ENCODE data around the gene ARID3B.

Gene ARID3B

GRCh38 chr15:74547616-74548015 is 6.6 kb downstream of the ARID3B start:
- no peak overlapping the region for H3K4me3 ChIP-seq
- H3K36me3 ChIP-seq (ENCODE audit: insufficient read depth, low read length) = no peaks in the 10 kb centered on the region
- no peak overlapping the region for H3K27ac ChIP-seq
- no peak for TF ChIP-seq EZH2 (IDR thresholded peaks at IDR 0.05)
- no peak for TF ChIP-seq FOXP2 (optimal IDR thresholded peaks at IDR 0.05; ENCODE audit: control extremely low read depth, extremely low read length, insufficient read depth)
- no peak for TF ChIP-seq POLR2AphosphoS5 (IDR thresholded peaks at IDR 0.05; ENCODE audit: borderline replicate concordance, low read depth, low read length)
- H3K9me3 ChIP-seq (ENCODE audit: low read depth, low read length) = no peaks in the 10 kb centered on the region
- no peak overlapping the region for H3K9ac ChIP-seq (ENCODE audit: insufficient read length)
- DNase-seq (ENCODE audit: low read depth, low spot score) = no peak

GRCh38 chr15:74548241-74548640 is 7.2 kb downstream of the ARID3B start:
- H3K9me3 ChIP-seq (ENCODE audit: low read depth, low read length) = no peaks in the 10 kb centered on the region
- H3K4me3 ChIP-seq = no peak overlapping the region
- no peak for TF ChIP-seq EZH2 (IDR thresholded peaks at IDR 0.05)
- TF ChIP-seq FOXP2 (optimal IDR thresholded peaks at IDR 0.05; ENCODE audit: control extremely low read depth, extremely low read length, insufficient read depth) = no peak
- TF ChIP-seq POLR2AphosphoS5 (IDR thresholded peaks at IDR 0.05; ENCODE audit: borderline replicate concordance, low read depth, low read length) = no peak
- no peak overlapping the region for H3K27ac ChIP-seq
- DNase-seq (ENCODE audit: low read depth, low spot score) = no peak
- H3K36me3 ChIP-seq (ENCODE audit: insufficient read depth, low read length) = no peaks in the 10 kb centered on the region
- H3K9ac ChIP-seq (ENCODE audit: insufficient read length) = no peak overlapping the region

GRCh38 chr15:74549816-74550215 is 8.8 kb downstream of the ARID3B start:
- Histone ChIP-seq H3K27ac (no peak overlapping the region), H3K9me3 (ENCODE audit: low read depth, low read length) (no peaks in the 10 kb centered on the region), H3K36me3 (ENCODE audit: insufficient read depth, low read length) (no peaks in the 10 kb centered on the region), H3K4me3 (no peak overlapping the region), H3K9ac (ENCODE audit: insufficient read length) (no peak overlapping the region)
- DNase-seq (ENCODE audit: low read depth, low spot score) = no peak
- TF ChIP-seq FOXP2 (optimal IDR thresholded peaks at IDR 0.05; ENCODE audit: control extremely low read depth, extremely low read length, insufficient read depth) = no peak
- TF ChIP-seq EZH2 (IDR thresholded peaks at IDR 0.05) = no peak
- no peak for TF ChIP-seq POLR2AphosphoS5 (IDR thresholded peaks at IDR 0.05; ENCODE audit: borderline replicate concordance, low read depth, low read length)

GRCh38 chr15:74551714-74552113 is 10.7 kb downstream of the ARID3B start:
- H3K36me3 ChIP-seq (ENCODE audit: insufficient read depth, low read length) = no peaks in the 10 kb centered on the region
- no peak overlapping the region for H3K9ac ChIP-seq (ENCODE audit: insufficient read length)
- no peaks in the 10 kb centered on the region for H3K9me3 ChIP-seq (ENCODE audit: low read depth, low read length)
- no peak for DNase-seq (ENCODE audit: low read depth, low spot score)
- TF ChIP-seq EZH2 (IDR thresholded peaks at IDR 0.05) = no peak
- no peak for TF ChIP-seq FOXP2 (optimal IDR thresholded peaks at IDR 0.05; ENCODE audit: control extremely low read depth, extremely low read length, insufficient read depth)
- TF ChIP-seq POLR2AphosphoS5 (IDR thresholded peaks at IDR 0.05; ENCODE audit: borderline replicate concordance, low read depth, low read length) = no peak
- no peak overlapping the region for H3K4me3 ChIP-seq
- H3K27ac ChIP-seq = no peak overlapping the region

GRCh38 chr15:74552773-74553441 is 11.9 kb downstream of the ARID3B start:
- TF ChIP-seq FOXP2 (optimal IDR thresholded peaks at IDR 0.05; ENCODE audit: control extremely low read depth, extremely low read length, insufficient read depth) (no peak), EZH2 (IDR thresholded peaks at IDR 0.05) (no peak), POLR2AphosphoS5 (IDR thresholded peaks at IDR 0.05; ENCODE audit: borderline replicate concordance, low read depth, low read length) (no peak)
- no peaks in the 10 kb centered on the region for H3K36me3 ChIP-seq (ENCODE audit: insufficient read depth, low read length)
- H3K4me3 ChIP-seq = no peak overlapping the region
- H3K9me3 ChIP-seq (ENCODE audit: low read depth, low read length) = no peaks in the 10 kb centered on the region
- no peak overlapping the region for H3K9ac ChIP-seq (ENCODE audit: insufficient read length)
- DNase-seq (ENCODE audit: low read depth, low spot score) = no peak
- no peak overlapping the region for H3K27ac ChIP-seq

GRCh38 chr15:74555192-74555591 is 14.2 kb downstream of the ARID3B start:
- no peak overlapping the region for H3K4me3 ChIP-seq
- TF ChIP-seq FOXP2 (optimal IDR thresholded peaks at IDR 0.05; ENCODE audit: control extremely low read depth, extremely low read length, insufficient read depth) = no peak
- TF ChIP-seq EZH2 (IDR thresholded peaks at IDR 0.05) = no peak
- no peak for TF ChIP-seq POLR2AphosphoS5 (IDR thresholded peaks at IDR 0.05; ENCODE audit: borderline replicate concordance, low read depth, low read length)
- H3K9me3 ChIP-seq (ENCODE audit: low read depth, low read length) = no peaks in the 10 kb centered on the region
- no peak overlapping the region for H3K27ac ChIP-seq
- DNase-seq (ENCODE audit: low read depth, low spot score) = no peak
- H3K36me3 ChIP-seq (ENCODE audit: insufficient read depth, low read length) = no peaks in the 10 kb centered on the region
- no peak overlapping the region for H3K9ac ChIP-seq (ENCODE audit: insufficient read length)

GRCh38 chr15:74558706-74559105 is 17.7 kb downstream of the ARID3B start:
- Histone ChIP-seq H3K9me3 (ENCODE audit: low read depth, low read length) (no peaks in the 10 kb centered on the region), H3K36me3 (ENCODE audit: insufficient read depth, low read length) (no peaks in the 10 kb centered on the region), H3K9ac (ENCODE audit: insufficient read length) (no peak overlapping the region), H3K4me3 (no peak overlapping the region), H3K27ac (no peak overlapping the region)
- DNase-seq (ENCODE audit: low read depth, low spot score) = no peak
- TF ChIP-seq EZH2 (IDR thresholded peaks at IDR 0.05) = no peak
- no peak for TF ChIP-seq POLR2AphosphoS5 (IDR thresholded peaks at IDR 0.05; ENCODE audit: borderline replicate concordance, low read depth, low read length)
- TF ChIP-seq FOXP2 (optimal IDR thresholded peaks at IDR 0.05; ENCODE audit: control extremely low read depth, extremely low read length, insufficient read depth) = no peak

- no peak overlapping the region for H3K27ac ChIP-seq
- no peak overlapping the region for H3K4me3 ChIP-seq
- H3K9ac ChIP-seq (ENCODE audit: insufficient read length) = no peak overlapping the region
- DNase-seq (ENCODE audit: low read depth, low spot score) = no peak
- no peaks in the 10 kb centered on the region for H3K9me3 ChIP-seq (ENCODE audit: low read depth, low read length)
- no peaks in the 10 kb centered on the region for H3K36me3 ChIP-seq (ENCODE audit: insufficient read depth, low read length)
- TF ChIP-seq FOXP2 (optimal IDR thresholded peaks at IDR 0.05; ENCODE audit: control extremely low read depth, extremely low read length, insufficient read depth) (no peak), POLR2AphosphoS5 (IDR thresholded peaks at IDR 0.05; ENCODE audit: borderline replicate concordance, low read depth, low read length) (no peak), EZH2 (IDR thresholded peaks at IDR 0.05) (no peak)
These were observed 22.4 kb downstream of the ARID3B start for GRCh38 chr15:74563442-74563841.

GRCh38 chr15:74564182-74564581 is 23.2 kb downstream of the ARID3B start:
- H3K9me3 ChIP-seq (ENCODE audit: low read depth, low read length) = no peaks in the 10 kb centered on the region
- H3K4me3 ChIP-seq = no peak overlapping the region
- no peak for DNase-seq (ENCODE audit: low read depth, low spot score)
- no peak for TF ChIP-seq POLR2AphosphoS5 (IDR thresholded peaks at IDR 0.05; ENCODE audit: borderline replicate concordance, low read depth, low read length)
- no peak for TF ChIP-seq FOXP2 (optimal IDR thresholded peaks at IDR 0.05; ENCODE audit: control extremely low read depth, extremely low read length, insufficient read depth)
- no peak for TF ChIP-seq EZH2 (IDR thresholded peaks at IDR 0.05)
- no peaks in the 10 kb centered on the region for H3K36me3 ChIP-seq (ENCODE audit: insufficient read depth, low read length)
- H3K27ac ChIP-seq = no peak overlapping the region
- H3K9ac ChIP-seq (ENCODE audit: insufficient read length) = no peak overlapping the region

Data from SK-N-MC (cell line).